Measurements from ENCODE around the gene APC2. TPM values are rescaled to one million over a fixed set of nuclear protein-coding genes. Genes with fewer than 3 reads are reported as not detected.

APC2 gene
- total RNA-seq, 1 donor from 2014 or later: 1.3 TPM

GRCh38 chr19:1409204-1410005 lies 40.5 kb upstream of the APC2 start:
- Histone ChIP-seq H3K9me3 (ENCODE audit: low read depth) (no peaks in the 10 kb centered on the region), H3K4me3 (peak overlapping the region; percentile 99), H3K27me3 (peaks cover 10% of the 10 kb centered on the region), H3K36me3 (no peaks in the 10 kb centered on the region), H4K20me1 (ENCODE audit: low read depth) (peaks cover 65% of the 10 kb centered on the region), H3K9ac (peak overlapping the region; percentile 73), H3F3A (ENCODE audit: low read depth) (peaks cover 31% of the 10 kb centered on the region), H3K27ac (no peak overlapping the region), H3K79me2 (ENCODE audit: low read depth) (peaks cover 68% of the 10 kb centered on the region), H3K4me1 (peaks cover 14% of the 10 kb centered on the region), H2AFZ (replicated peaks) (no peak overlapping the region), H3K4me2 (peak overlapping the region; percentile 96)
- H3K4me3 Mint-ChIP-seq: peak overlapping the region; percentile 97
- H3K27ac Mint-ChIP-seq: no peak overlapping the region
- H3K9me3 Mint-ChIP-seq: no peaks in the 10 kb centered on the region
- TF ChIP-seq EZH2 (IDR thresholded peaks at IDR 0.05) (no peak), CTCF (IDR thresholded peaks at IDR 0.05) (no peak), EZH2phosphoT487 (IDR thresholded peaks at IDR 0.05) (no peak)
- no peaks in the 10 kb centered on the region for H3K27me3 Mint-ChIP-seq (ENCODE audit: insufficient read depth, low read depth)
- peaks cover 32% of the 10 kb centered on the region for H3K4me1 Mint-ChIP-seq
- H3K36me3 Mint-ChIP-seq: peaks cover 9% of the 10 kb centered on the region
- no peak for DNase-seq (ENCODE audit: low spot score)

- TF ChIP-seq EZH2phosphoT487 (IDR thresholded peaks at IDR 0.05): no peak
- Mint-ChIP-seq H3K4me3 (peak overlapping the region; percentile 97), H3K27ac (peak overlapping the region; percentile 64), H3K4me1 (peaks cover 37% of the 10 kb centered on the region), H3K9me3 (no peaks in the 10 kb centered on the region), H3K27me3 (ENCODE audit: insufficient read depth, low read depth) (no peaks in the 10 kb centered on the region), H3K36me3 (peaks cover 9% of the 10 kb centered on the region)
- Histone ChIP-seq H2AFZ (replicated peaks) (no peak overlapping the region), H3K4me2 (peak overlapping the region; percentile 96), H3K79me2 (ENCODE audit: low read depth) (peaks cover 77% of the 10 kb centered on the region), H3F3A (ENCODE audit: low read depth) (peaks cover 39% of the 10 kb centered on the region), H3K9ac (no peak overlapping the region), H3K27ac (no peak overlapping the region), H3K27me3 (peaks cover 10% of the 10 kb centered on the region), H3K36me3 (no peaks in the 10 kb centered on the region), H3K4me1 (peaks cover 14% of the 10 kb centered on the region), H4K20me1 (ENCODE audit: low read depth) (peaks cover 74% of the 10 kb centered on the region), H3K4me3 (no peak overlapping the region), H3K9me3 (ENCODE audit: low read depth) (no peaks in the 10 kb centered on the region)
- no peak for DNase-seq (ENCODE audit: low spot score)
Observed at GRCh38 chr19:1410136-1410786, 39.7 kb upstream of the APC2 start.

GRCh38 chr19:1410789-1411188 lies 39.1 kb upstream of the APC2 start:
- Histone ChIP-seq H3K79me2 (ENCODE audit: low read depth) (peaks cover 82% of the 10 kb centered on the region), H3K9me3 (ENCODE audit: low read depth) (no peaks in the 10 kb centered on the region), H4K20me1 (ENCODE audit: low read depth) (peaks cover 79% of the 10 kb centered on the region), H3K27me3 (peaks cover 6% of the 10 kb centered on the region), H3K36me3 (no peaks in the 10 kb centered on the region), H3K27ac (no peak overlapping the region), H2AFZ (replicated peaks) (no peak overlapping the region), H3K4me1 (peaks cover 16% of the 10 kb centered on the region), H3F3A (ENCODE audit: low read depth) (peaks cover 35% of the 10 kb centered on the region), H3K4me3 (no peak overlapping the region), H3K4me2 (no peak overlapping the region), H3K9ac (peak overlapping the region; percentile 11)
- TF ChIP-seq EZH2phosphoT487 (IDR thresholded peaks at IDR 0.05): no peak
- TF ChIP-seq EZH2 (IDR thresholded peaks at IDR 0.05): no peak
- TF ChIP-seq CTCF (IDR thresholded peaks at IDR 0.05): no peak
- Mint-ChIP-seq H3K4me1 (peaks cover 43% of the 10 kb centered on the region), H3K27me3 (ENCODE audit: insufficient read depth, low read depth) (peaks cover 2% of the 10 kb centered on the region), H3K27ac (peak overlapping the region; percentile 64), H3K36me3 (peaks cover 9% of the 10 kb centered on the region), H3K4me3 (peak overlapping the region; percentile 97), H3K9me3 (no peaks in the 10 kb centered on the region)
- DNase-seq (ENCODE audit: low spot score): no peak
